ENCODE measurements around the gene RPL29. TPM values are rescaled to one million over a fixed set of nuclear protein-coding genes. Genes with fewer than 3 reads are reported as not detected.

RPL29 gene
- polyA plus RNA-seq, 1 donor = 3,323 TPM

DNA sequence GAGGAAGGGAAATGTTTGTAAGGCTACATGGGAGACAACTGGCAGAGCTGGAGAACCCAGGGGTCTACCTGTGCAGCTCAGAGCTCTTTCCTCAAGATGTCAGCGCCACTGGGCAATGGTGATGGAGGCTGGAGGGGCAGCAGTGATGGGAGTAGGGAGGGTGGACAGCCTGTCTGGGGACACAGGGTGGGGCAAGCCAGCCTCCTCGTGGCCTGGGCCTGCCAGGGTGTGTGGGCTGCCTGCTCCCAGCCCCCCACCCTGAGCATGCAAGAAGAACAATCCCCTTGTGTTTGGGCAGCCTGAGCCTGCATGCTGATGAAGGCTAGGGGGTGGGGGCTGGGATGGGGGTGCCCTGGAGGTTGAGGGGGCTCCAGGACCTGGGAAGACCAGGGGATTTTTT is 29.7 kb downstream of the RPL29 start:
- no peak for DNase-seq (ENCODE audit: low read depth)

DNA sequence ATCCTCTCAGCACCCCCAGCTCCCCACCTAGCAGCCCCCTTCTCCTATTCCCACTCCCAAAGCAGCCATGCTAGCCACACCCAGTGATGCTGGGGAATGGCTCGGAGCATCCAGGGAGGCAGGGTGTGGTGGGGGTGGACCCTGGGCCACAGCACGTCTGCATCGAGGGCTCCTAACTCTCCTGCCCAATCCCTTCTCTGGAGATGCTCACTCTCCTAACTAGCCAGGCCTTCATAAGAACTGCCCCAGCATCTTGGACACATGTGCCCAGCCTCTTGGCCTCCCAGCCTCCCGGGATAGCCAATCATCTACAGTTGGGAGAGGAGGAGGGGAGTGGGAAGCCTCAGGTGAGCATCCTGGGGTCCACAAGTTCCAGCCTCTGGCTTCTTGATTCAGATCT is 31.2 kb downstream of the RPL29 start:
- no peak for DNase-seq (ENCODE audit: low read depth)

- DNase-seq (ENCODE audit: low read depth) = no peak
Measured at GRCh38 chr3:51963951-51964451, 31.7 kb downstream of the RPL29 start.

DNA sequence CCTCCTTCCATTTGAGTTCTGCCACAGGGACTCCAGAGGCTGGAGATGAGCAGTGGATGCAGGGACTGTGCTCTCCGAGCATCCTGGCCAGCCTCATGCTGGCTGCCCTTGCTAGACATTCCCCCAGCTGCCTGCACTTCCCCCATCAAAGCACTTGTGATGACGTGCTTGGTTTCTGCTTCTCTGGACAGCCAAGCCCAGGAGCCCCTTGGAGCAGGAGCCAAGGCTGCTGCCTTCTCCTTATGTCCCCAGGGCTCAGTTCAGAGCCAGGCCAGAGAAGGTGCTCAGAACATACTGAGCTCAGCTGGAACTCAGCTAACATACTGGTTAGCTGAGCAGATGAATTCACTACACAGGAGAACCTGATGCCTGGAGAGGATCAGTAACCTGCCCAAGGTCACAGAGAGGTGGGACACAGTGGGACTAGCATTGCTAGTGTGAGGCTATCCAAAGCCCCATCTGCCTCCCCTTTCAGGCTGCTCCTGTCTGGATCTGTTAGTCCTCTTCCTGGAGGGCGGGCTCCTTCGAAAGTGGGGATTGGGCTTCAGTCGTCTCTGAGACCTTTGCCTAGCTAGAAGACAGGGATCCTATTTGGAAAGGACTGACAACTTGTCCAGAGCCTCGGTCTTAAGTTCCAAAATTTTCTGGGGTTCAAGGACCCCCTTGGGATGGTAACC is 32.7 kb downstream of the RPL29 start:
- no peak for DNase-seq (ENCODE audit: low read depth)

- DNase-seq (ENCODE audit: low read depth) = no peak
Measured at GRCh38 chr3:51961602-51962569, 33.8 kb downstream of the RPL29 start.

GRCh38 chr3:51961011-51961410 is 34.7 kb downstream of the RPL29 start:
- DNase-seq (ENCODE audit: low read depth) = no peak

GRCh38 chr3:51960386-51960785 is 35.3 kb downstream of the RPL29 start:
- no peak for DNase-seq (ENCODE audit: low read depth)

GRCh38 chr3:51959651-51960050 is 36.0 kb downstream of the RPL29 start:
- no peak for DNase-seq (ENCODE audit: low read depth)

- no peak for DNase-seq (ENCODE audit: low read depth)
Measured at GRCh38 chr3:51958603-51959521, 36.8 kb downstream of the RPL29 start.

- DNase-seq (ENCODE audit: low read depth) = no peak
Measured at GRCh38 chr3:51957520-51958205, 38.0 kb downstream of the RPL29 start.

GRCh38 chr3:51955893-51956770 is 39.6 kb downstream of the RPL29 start:
- no peak for DNase-seq (ENCODE audit: low read depth)

GRCh38 chr3:51955175-51955892 is 40.4 kb downstream of the RPL29 start, which contains the start of gene GPR62:
TSS of gene GPR62 (plus strand) at chr3:51955381. CDS start at chr3:51955653, 272 bp downstream.
- no peak for DNase-seq (ENCODE audit: low read depth)

GRCh38 chr3:51954713-51955112 is 41.0 kb downstream of the RPL29 start:
- no peak for DNase-seq (ENCODE audit: low read depth)

DNA sequence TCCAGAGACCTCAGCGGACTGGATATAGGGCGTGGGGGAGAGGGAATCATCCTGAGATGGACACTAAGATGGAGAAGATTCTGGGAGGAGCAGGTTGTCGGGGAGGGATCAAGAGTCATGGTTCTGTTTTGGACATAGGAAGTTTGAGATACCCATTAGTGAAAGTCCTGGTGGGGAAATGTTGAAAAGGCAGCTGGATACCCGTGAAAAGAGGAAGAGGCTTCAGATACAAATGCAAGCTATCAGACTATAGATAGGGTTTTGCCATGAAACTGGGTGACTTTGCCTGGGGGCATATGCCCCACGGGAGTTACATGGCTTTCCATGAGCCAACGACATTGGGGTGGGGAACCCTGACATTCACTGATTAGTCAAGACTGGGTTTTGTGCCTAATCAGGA is 41.6 kb downstream of the RPL29 start:
- no peak for DNase-seq (ENCODE audit: low read depth)

GRCh38 chr3:51953445-51953844 is 42.2 kb downstream of the RPL29 start:
- DNase-seq (ENCODE audit: low read depth) = no peak

- no peak for DNase-seq (ENCODE audit: low read depth)
Measured at GRCh38 chr3:51950899-51951298, 44.8 kb downstream of the RPL29 start.

DNA sequence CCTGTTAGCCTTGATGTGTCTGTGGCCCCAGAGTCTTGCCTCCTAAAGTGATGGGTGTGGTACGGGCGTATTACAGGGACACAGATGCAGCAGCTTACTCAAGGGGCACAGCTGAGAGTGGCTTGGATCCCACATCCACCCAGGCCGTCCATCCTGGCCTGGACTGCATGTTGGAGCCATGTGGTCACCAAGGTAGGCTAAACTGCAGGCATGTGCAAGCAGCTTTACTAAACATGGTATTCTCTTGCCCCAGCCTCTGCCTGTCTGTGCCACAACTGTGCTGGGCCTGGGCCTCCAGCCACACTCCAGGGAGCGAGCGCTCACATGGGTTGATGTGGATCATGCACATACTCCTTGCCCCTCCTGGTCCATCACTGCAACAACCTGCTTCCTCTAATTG is 46.6 kb downstream of the RPL29 start:
- no peak for DNase-seq (ENCODE audit: low read depth)

DNA sequence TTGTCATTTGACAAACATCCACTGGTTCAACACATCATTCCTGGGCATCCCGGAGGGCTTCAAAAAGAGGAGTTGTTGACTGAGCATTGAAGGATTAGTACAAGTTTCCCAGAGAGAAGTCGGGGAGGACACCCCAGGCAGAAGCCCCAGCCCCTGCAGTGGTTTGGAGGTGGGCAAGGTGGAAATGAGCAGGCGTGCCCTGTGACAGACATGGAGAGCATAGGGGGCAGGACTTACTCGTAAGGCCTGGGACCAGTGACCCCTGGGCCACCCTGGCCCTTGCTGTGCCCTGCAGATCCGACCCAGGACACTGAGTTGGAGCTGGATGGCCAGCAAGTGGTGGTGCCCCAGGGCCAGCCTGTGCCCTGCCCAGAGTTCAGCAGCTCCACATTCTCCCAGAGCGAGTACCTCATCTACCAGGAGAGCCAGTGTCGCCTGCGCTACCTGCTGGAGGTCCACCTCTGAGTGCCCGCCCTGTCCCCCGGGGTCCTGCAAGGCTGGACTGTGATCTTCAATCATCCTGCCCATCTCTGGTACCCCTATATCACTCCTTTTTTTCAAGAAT is 47.6 kb downstream of the RPL29 start:
- no peak for DNase-seq (ENCODE audit: low read depth)

Measured in forelimb muscle (tissue), 1 donor.